Measurements from ENCODE around the gene PRPF31.

The PRPF31 gene

GRCh38 chr19:54173951-54174834 is 58.6 kb downstream of the PRPF31 start:
- H3K4me3 ChIP-seq (ENCODE audit: low read depth in 1 of 2, low read length in 1 of 2): no peak overlapping the region
- H3K4me1 ChIP-seq (ENCODE audit: control insufficient read depth in 1 of 2, insufficient read depth in 1 of 2, low read depth in 1 of 2, low read length in 1 of 2): peaks cover 9 to 16% of the 10 kb centered on the region in 2 experiments
- H3K9me3 ChIP-seq: no peaks in the 10 kb centered on the region
- H3K36me3 ChIP-seq: peaks cover 58% of the 10 kb centered on the region
- no peaks in the 10 kb centered on the region for H3K27me3 ChIP-seq
- H3K27ac ChIP-seq: peak overlapping the region; percentile 43
- TF ChIP-seq, protein P1, sequence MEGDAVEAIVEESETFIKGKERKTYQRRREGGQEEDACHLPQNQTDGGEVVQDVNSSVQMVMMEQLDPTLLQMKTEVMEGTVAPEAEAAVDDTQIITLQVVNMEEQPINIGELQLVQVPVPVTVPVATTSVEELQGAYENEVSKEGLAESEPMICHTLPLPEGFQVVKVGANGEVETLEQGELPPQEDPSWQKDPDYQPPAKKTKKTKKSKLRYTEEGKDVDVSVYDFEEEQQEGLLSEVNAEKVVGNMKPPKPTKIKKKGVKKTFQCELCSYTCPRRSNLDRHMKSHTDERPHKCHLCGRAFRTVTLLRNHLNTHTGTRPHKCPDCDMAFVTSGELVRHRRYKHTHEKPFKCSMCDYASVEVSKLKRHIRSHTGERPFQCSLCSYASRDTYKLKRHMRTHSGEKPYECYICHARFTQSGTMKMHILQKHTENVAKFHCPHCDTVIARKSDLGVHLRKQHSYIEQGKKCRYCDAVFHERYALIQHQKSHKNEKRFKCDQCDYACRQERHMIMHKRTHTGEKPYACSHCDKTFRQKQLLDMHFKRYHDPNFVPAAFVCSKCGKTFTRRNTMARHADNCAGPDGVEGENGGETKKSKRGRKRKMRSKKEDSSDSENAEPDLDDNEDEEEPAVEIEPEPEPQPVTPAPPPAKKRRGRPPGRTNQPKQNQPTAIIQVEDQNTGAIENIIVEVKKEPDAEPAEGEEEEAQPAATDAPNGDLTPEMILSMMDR (IDR thresholded peaks at IDR 0.05): no peak

GRCh38 chr19:54178581-54179261 is 63.2 kb downstream of the PRPF31 start:
- peaks cover 7 to 8% of the 10 kb centered on the region in 2 experiments for H3K4me1 ChIP-seq (ENCODE audit: control insufficient read depth in 1 of 2, insufficient read depth in 1 of 2, low read depth in 1 of 2, low read length in 1 of 2)
- no peak overlapping the region for H3K4me3 ChIP-seq (ENCODE audit: low read depth in 1 of 2, low read length in 1 of 2)
- H3K36me3 ChIP-seq: peaks cover 95% of the 10 kb centered on the region
- TF ChIP-seq, protein P1 (IDR thresholded peaks at IDR 0.05): no peak
- no peaks in the 10 kb centered on the region for H3K9me3 ChIP-seq
- H3K27ac ChIP-seq: no peak overlapping the region
- no peaks in the 10 kb centered on the region for H3K27me3 ChIP-seq

- Histone ChIP-seq H3K4me3 (ENCODE audit: low read depth in 1 of 2, low read length in 1 of 2) (no peak overlapping the region), H3K27me3 (no peaks in the 10 kb centered on the region), H3K9me3 (no peaks in the 10 kb centered on the region), H3K27ac (peak overlapping the region; percentile 50), H3K36me3 (peaks cover 95% of the 10 kb centered on the region), H3K4me1 (ENCODE audit: control insufficient read depth in 1 of 2, insufficient read depth in 1 of 2, low read depth in 1 of 2, low read length in 1 of 2) (peaks cover 6 to 7% of the 10 kb centered on the region in 2 experiments)
- TF ChIP-seq, protein P1 (IDR thresholded peaks at IDR 0.05): no peak
Measured at GRCh38 chr19:54179262-54179852, 63.8 kb downstream of the PRPF31 start.

GRCh38 chr19:54179921-54180461 is 64.4 kb downstream of the PRPF31 start:
- Histone ChIP-seq H3K27ac (peak overlapping the region; percentile 50), H3K36me3 (peaks cover 96% of the 10 kb centered on the region), H3K4me1 (ENCODE audit: control insufficient read depth in 1 of 2, insufficient read depth in 1 of 2, low read depth in 1 of 2, low read length in 1 of 2) (peaks cover 6 to 7% of the 10 kb centered on the region in 2 experiments), H3K4me3 (ENCODE audit: low read depth in 1 of 2, low read length in 1 of 2) (no peak overlapping the region), H3K27me3 (no peaks in the 10 kb centered on the region), H3K9me3 (no peaks in the 10 kb centered on the region)
- TF ChIP-seq, protein P1 (IDR thresholded peaks at IDR 0.05): peak; percentile 22

DNA sequence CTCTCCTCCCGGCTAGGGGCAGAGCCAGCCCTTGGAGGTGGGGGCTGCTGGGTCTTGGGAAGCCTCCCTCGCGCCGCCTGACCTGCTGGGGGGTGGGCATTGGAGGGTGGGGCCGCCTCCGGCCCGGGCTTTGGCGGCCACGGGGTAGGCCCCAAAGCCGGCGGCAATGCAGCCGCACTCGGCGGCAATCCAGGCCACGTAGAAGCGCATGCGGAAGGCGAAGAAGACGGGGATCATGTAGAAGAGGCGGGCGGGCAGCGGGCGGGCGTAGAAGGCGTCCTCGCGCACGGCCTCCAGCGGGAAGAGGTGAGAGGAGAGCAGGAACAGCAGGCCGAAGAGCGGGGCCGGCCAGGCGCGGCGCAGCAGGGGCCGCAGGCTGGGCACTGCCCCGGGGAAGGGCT is 65.1 kb downstream of the PRPF31 start:
- Histone ChIP-seq H3K27me3 (no peaks in the 10 kb centered on the region), H3K4me3 (ENCODE audit: low read depth in 1 of 2, low read length in 1 of 2) (no peak overlapping the region), H3K36me3 (peaks cover 96% of the 10 kb centered on the region), H3K4me1 (ENCODE audit: control insufficient read depth in 1 of 2, insufficient read depth in 1 of 2, low read depth in 1 of 2, low read length in 1 of 2) (peaks cover 6 to 7% of the 10 kb centered on the region in 2 experiments), H3K27ac (no peak overlapping the region), H3K9me3 (no peaks in the 10 kb centered on the region)
- TF ChIP-seq, protein P1 (IDR thresholded peaks at IDR 0.05): no peak

Measured in neutrophil (primary cell).